ENCODE measurements around the gene COX19. TPM values are rescaled to one million over a fixed set of nuclear protein-coding genes. Genes with fewer than 3 reads are reported as not detected.

The COX19 gene
- total RNA-seq, 1 donor from 2014 or later, result 20.3 TPM

DNA sequence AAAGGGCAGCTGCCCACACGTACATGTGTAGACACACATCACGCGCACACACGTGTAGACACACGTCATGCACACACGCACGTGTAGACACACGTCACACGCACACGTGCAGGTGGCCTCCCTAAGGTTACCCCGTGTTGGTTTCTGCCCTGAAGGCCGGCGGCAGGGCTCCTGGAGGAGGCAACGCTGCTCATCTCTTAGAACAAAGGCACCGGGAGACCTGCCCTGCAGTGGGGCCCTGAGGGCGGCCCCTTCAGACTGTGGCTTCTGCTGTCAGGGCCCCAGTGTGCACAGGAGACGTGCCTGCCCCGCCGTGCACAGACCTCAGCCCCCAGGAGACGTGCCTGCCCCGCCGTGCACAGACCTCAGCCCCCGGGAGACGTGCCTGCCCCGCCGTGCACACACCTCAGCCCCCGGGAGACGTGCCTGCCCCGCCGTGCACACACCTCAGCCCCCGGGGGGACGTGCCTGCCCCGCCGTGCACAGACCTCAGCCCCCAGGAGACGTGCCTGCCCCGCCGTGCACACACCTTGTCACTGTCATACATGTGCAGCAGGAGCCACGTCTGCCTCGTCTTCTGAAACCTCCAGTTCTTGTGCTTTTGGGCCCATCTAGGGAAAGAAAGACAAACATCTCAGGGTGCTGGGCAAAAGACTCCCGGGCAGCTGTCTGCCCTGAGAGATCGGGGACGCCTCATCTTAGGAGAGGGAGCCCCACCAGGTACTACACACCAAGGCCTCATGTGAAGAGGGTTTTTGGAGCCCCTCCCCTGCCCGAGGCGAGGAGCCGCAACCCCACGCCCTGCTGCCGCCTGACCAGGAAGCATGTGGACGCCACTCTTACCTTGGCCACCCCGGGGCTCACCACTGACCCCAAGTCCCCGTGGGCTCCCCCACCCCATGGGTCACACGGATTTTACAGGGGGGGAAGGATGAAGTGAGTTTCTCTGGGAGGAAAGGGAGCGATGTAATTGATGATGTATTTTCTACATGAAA is 24.9 kb upstream of the COX19 start:
- no peaks in the 10 kb centered on the region for H3K27me3 Mint-ChIP-seq
- TF ChIP-seq, protein P1, sequence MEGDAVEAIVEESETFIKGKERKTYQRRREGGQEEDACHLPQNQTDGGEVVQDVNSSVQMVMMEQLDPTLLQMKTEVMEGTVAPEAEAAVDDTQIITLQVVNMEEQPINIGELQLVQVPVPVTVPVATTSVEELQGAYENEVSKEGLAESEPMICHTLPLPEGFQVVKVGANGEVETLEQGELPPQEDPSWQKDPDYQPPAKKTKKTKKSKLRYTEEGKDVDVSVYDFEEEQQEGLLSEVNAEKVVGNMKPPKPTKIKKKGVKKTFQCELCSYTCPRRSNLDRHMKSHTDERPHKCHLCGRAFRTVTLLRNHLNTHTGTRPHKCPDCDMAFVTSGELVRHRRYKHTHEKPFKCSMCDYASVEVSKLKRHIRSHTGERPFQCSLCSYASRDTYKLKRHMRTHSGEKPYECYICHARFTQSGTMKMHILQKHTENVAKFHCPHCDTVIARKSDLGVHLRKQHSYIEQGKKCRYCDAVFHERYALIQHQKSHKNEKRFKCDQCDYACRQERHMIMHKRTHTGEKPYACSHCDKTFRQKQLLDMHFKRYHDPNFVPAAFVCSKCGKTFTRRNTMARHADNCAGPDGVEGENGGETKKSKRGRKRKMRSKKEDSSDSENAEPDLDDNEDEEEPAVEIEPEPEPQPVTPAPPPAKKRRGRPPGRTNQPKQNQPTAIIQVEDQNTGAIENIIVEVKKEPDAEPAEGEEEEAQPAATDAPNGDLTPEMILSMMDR (IDR thresholded peaks at IDR 0.05; ENCODE audit: unreplicated experiment), result no peak
- H3K4me3 Mint-ChIP-seq (ENCODE audit: low read depth), result no peak overlapping the region
- no peak overlapping the region for H3K27ac Mint-ChIP-seq
- H3K4me1 Mint-ChIP-seq (ENCODE audit: low read depth), result no peaks in the 10 kb centered on the region
- no peaks in the 10 kb centered on the region for H3K36me3 Mint-ChIP-seq (ENCODE audit: insufficient read depth)
- no peaks in the 10 kb centered on the region for H3K9me3 Mint-ChIP-seq (ENCODE audit: low read depth)
- no peak for DNase-seq (ENCODE audit: low spot score, unreplicated experiment)

- no peaks in the 10 kb centered on the region for H3K4me1 Mint-ChIP-seq (ENCODE audit: low read depth)
- no peaks in the 10 kb centered on the region for H3K9me3 Mint-ChIP-seq (ENCODE audit: low read depth)
- no peak overlapping the region for H3K27ac Mint-ChIP-seq
- no peaks in the 10 kb centered on the region for H3K27me3 Mint-ChIP-seq
- no peak for DNase-seq (ENCODE audit: low spot score, unreplicated experiment)
- no peaks in the 10 kb centered on the region for H3K36me3 Mint-ChIP-seq (ENCODE audit: insufficient read depth)
- TF ChIP-seq, protein P1 (IDR thresholded peaks at IDR 0.05; ENCODE audit: unreplicated experiment), result no peak
- no peak overlapping the region for H3K4me3 Mint-ChIP-seq (ENCODE audit: low read depth)
These were observed 24.0 kb upstream of the COX19 start for GRCh38 chr7:999149-999879.

- Mint-ChIP-seq H3K4me3 (ENCODE audit: low read depth) (no peak overlapping the region), H3K9me3 (ENCODE audit: low read depth) (no peaks in the 10 kb centered on the region), H3K4me1 (ENCODE audit: low read depth) (peaks cover 4% of the 10 kb centered on the region), H3K27me3 (no peaks in the 10 kb centered on the region), H3K27ac (no peak overlapping the region), H3K36me3 (ENCODE audit: insufficient read depth) (no peaks in the 10 kb centered on the region)
- no peak for DNase-seq (ENCODE audit: low spot score, unreplicated experiment)
- TF ChIP-seq, protein P1 (IDR thresholded peaks at IDR 0.05; ENCODE audit: unreplicated experiment), result no peak
These were observed 22.4 kb upstream of the COX19 start for GRCh38 chr7:997404-998395.

DNA sequence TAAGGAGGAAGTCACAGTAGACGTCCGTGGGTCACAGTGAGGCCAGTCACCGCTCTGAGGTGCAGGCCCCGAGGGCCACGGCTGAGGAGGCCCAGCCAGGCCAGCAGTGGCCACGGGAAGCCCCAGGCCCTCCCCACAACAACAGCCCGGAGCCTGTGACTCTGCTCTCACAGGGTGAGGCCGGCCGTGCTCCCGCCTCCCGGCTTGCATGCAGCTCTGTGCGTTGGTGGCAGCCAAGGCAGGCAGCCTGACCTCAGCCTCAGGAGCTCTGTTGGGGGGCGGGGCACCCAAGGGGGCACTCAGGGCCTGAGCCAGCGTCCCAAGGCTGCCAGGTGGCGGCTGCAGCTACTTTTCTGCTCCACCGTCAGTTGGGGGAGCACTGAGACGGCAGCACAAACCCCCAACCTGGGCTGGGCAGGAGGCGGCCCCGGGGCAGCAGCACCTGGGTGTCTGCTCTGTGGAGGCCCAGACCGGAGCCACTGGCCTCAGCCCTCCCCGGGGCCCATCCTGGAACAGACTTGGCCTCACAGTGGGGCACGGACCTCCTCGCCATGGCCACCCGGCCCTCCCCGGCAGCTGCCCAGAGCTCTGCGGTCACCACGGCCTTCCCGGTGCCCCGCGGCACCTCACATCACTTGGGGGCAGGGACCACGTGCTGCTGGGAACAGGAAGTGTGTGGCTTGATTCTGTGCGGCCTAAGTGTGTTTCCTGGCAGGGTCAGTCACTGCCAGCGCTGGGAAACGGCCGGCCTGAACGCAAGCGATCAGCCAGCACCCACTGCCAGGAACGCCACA is 20.9 kb upstream of the COX19 start:
- H3K27me3 Mint-ChIP-seq, result no peaks in the 10 kb centered on the region
- no peak overlapping the region for H3K27ac Mint-ChIP-seq
- no peak overlapping the region for H3K4me3 Mint-ChIP-seq (ENCODE audit: low read depth)
- H3K9me3 Mint-ChIP-seq (ENCODE audit: low read depth), result no peaks in the 10 kb centered on the region
- TF ChIP-seq, protein P1 (IDR thresholded peaks at IDR 0.05; ENCODE audit: unreplicated experiment), result no peak
- no peaks in the 10 kb centered on the region for H3K36me3 Mint-ChIP-seq (ENCODE audit: insufficient read depth)
- DNase-seq (ENCODE audit: low spot score, unreplicated experiment), result no peak
- peaks cover 4% of the 10 kb centered on the region for H3K4me1 Mint-ChIP-seq (ENCODE audit: low read depth)
